ENCODE data around the gene ZFP92.

The ZFP92 gene

GRCh38 chrX:153409414-153410101, 1.7 kb upstream of the ZFP92 start:
- DNase-seq, result no peak

- DNase-seq, result no peak
These were observed 899 bp upstream of the ZFP92 start for GRCh38 chrX:153410373-153410772.

GRCh38 chrX:153410888-153411254, 401 bp upstream of the ZFP92 start:
- no peak for DNase-seq

GRCh38 chrX:153411988-153412574, 809 bp downstream of the ZFP92 start:
- DNase-seq, result no peak

GRCh38 chrX:153412746-153413720, 1.8 kb downstream of the ZFP92 start:
- DNase-seq, result no peak

GRCh38 chrX:153413731-153414130, 2.5 kb downstream of the ZFP92 start:
- no peak for DNase-seq

- DNase-seq, result no peak
These were observed 3.7 kb downstream of the ZFP92 start for GRCh38 chrX:153414856-153415510.

GRCh38 chrX:153416781-153417450, 5.6 kb downstream of the ZFP92 start:
- DNase-seq, result no peak

GRCh38 chrX:153417637-153418036, 6.4 kb downstream of the ZFP92 start:
- DNase-seq, result no peak

GRCh38 chrX:153420851-153421599, 9.8 kb downstream of the ZFP92 start:
- no peak for DNase-seq

- no peak for DNase-seq
These were observed 10.6 kb downstream of the ZFP92 start for GRCh38 chrX:153421856-153422255.

- no peak for DNase-seq
These were observed 12.4 kb downstream of the ZFP92 start for GRCh38 chrX:153423652-153424051.

GRCh38 chrX:153426204-153426603, 14.9 kb downstream of the ZFP92 start:
- DNase-seq, result no peak

- DNase-seq, result no peak
These were observed 19.5 kb downstream of the ZFP92 start for GRCh38 chrX:153430796-153431195.

GRCh38 chrX:153433161-153433680, 21.9 kb downstream of the ZFP92 start:
- DNase-seq, result no peak

GRCh38 chrX:153433781-153434285, 22.6 kb downstream of the ZFP92 start:
- no peak for DNase-seq

- DNase-seq, result no peak
These were observed 23.5 kb downstream of the ZFP92 start for GRCh38 chrX:153434801-153435200.

GRCh38 chrX:153435845-153436244, 24.6 kb downstream of the ZFP92 start:
- no peak for DNase-seq

- no peak for DNase-seq
These were observed 27.3 kb downstream of the ZFP92 start for GRCh38 chrX:153438532-153438931.

GRCh38 chrX:153439977-153440376, 28.7 kb downstream of the ZFP92 start:
- no peak for DNase-seq

- DNase-seq, result no peak
These were observed 29.4 kb downstream of the ZFP92 start for GRCh38 chrX:153440556-153441135.
